ENCODE data around the gene AQP6.

Gene AQP6

DNA sequence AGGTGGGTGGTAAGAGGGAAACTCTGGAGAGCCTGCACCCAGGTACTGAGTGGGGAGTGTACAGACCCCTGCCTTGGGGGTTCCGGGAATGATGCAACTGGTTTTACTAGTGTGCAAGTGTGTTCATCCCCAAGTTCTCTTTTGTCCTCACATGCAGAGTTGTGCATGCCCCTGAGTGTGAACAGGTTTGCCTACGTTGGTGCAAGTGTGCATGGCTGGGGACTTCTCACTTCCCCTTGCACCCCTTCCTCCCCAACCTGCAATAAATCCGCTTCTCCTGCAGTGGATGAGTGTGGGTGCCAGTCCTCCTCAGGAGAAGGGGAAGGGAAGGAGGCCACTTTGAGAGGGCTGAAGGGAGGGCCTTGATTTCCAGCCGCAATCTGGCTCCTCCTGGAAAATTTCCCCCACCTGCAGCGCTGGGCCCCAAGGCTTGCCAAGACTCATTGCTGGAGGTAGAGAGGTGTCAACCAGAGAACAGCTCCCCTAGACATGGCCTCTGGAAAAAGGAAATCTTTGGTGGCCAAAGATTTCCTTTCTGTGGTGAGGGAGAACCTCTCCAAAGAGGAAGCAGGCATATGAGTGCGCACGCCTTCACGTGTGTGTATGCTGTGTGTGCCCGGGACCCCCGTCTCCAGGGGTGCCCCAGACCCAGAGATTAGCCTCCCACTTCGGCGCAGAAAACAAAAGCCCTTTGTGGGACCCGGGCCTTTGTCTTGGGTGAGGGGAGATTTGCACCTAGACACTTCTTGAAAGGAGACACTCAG, 16.7 kb upstream of the AQP6 start:
- no peak for DNase-seq (ENCODE audit: extremely low read depth in 1 of 2, low read depth in 1 of 2)

DNA sequence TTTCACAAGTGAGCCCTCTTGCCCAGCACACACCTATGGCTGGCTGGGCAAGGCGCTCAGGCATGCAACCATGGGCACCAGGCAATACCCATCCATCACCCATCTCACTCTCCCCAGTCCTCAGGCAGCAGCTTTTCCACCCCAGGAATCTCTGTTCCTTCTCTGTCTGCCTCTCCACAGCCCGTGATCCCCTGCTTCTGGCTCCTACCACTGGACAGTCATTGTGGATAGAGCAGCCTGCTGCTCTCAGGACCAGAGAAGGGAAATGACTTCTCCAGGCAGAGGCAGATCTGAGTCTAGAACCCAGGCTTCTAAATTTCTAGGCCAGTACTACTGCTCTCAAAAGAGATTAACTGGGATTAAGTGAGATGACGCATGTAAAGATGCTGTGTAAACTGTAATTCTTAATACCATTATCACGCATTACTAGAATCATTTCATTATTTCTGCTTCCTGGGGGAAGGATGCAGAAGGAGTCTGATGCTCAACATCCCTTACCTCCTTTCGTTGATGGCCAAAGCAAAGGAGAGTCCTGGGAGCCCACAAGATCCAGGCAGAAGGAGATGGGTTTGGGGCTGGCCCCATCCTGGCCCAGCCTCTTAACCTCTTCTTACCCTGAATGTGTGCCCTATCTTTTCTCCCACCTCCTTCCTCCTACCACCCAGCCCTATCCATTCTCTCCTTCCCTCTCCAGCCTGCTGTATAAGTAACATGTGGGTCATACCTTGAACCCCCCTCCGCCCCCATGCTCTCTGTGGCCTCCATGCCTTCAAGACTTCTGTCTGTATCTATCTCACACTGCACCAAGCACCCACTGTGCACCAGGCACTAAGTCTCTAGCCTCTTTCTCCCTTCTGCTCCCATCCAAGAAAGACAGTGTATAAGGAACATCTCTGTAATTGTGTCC, 15.8 kb upstream of the AQP6 start:
- DNase-seq (ENCODE audit: extremely low read depth in 1 of 2, low read depth in 1 of 2): no peak

DNA sequence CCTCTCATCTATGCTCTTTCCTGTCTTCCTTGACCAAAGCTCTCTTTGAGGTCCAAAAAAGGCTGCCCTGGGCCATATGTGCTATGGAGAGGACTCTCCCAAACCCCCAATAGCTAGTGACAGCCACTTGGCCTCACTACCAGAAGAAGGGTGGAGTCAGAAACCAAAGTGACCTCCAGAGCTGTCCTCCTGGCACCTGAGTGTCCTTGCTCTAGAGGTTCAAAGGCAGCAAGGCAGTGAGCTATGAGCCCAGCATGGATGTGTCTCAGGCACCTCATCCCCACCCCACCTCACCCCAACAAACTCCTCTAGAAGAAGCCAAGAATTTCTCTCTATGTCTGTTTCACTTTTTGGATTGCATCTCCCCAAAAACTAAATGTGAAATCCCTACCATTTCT, 15.2 kb upstream of the AQP6 start:
- no peak for DNase-seq (ENCODE audit: extremely low read depth in 1 of 2, low read depth in 1 of 2)

DNA sequence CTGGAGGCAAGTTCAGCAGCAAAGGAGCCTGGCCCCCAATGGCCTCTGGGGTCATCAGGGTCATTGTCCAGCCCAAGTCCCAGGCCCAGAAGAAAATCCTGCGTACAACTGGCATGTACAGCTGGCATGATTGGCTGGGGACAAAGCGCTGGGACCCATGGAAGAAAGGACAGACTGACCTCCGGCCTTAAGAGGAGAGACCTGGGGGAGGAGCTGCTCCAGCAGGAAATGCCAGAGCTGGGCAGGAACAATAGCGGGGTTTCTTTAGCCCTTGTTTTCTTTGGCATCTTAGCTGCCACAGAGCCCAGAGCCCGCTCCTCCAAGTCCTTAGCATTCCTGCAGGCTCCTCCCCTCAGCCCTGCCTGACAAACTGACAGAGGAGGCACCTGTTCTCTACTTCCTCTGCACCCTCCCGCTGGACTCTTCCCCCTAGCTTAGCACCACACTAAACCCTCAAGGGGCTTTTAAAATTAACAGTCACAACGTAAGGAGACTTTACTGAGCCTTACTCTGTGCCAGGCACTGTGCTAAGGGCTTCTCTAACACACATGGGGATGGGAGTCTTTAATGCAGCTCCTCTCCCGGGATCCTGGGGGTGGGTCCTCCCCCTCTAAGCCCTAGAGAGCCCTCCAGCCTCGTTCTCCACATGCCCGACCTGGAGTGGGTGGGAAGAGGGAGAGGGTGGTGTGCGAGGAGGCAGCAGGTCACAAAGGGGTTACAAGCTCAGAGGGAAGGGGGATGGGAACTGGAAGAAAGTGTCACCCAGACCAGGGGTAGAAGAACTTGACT, 12.9 kb upstream of the AQP6 start:
- no peak for DNase-seq (ENCODE audit: extremely low read depth in 1 of 2, low read depth in 1 of 2)

DNA sequence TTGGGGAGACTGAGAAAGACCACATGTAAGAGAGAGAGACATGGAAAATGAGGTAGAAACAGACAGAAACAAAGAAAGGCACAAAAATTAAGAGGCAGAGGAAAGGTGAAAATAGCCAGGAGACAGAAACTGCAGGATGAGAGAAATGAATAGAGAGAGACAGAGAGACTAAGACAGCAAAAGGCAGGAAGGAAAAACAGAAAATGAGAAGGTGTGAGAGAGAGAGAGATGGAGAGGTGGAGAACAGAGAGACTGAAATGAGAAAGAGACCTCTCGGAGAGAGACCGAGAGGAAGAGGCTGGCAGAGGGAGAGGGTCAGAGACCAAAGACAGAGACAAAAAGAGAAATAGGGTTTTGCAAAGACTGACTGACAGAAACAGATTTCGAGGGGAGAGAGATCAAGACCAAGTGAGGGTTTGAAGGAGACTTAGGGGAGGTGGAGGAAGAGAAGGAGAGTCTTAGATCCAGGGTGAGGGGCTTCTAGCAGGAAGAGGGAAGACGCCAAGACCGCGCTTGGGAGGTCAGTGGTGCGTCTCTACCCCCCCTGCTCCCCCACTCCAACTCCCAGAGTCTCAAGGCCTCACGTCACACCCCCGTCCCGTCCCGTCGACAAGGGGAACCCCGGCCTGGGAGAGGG, 12.2 kb upstream of the AQP6 start:
- no peak for DNase-seq (ENCODE audit: extremely low read depth in 1 of 2, low read depth in 1 of 2)

DNA sequence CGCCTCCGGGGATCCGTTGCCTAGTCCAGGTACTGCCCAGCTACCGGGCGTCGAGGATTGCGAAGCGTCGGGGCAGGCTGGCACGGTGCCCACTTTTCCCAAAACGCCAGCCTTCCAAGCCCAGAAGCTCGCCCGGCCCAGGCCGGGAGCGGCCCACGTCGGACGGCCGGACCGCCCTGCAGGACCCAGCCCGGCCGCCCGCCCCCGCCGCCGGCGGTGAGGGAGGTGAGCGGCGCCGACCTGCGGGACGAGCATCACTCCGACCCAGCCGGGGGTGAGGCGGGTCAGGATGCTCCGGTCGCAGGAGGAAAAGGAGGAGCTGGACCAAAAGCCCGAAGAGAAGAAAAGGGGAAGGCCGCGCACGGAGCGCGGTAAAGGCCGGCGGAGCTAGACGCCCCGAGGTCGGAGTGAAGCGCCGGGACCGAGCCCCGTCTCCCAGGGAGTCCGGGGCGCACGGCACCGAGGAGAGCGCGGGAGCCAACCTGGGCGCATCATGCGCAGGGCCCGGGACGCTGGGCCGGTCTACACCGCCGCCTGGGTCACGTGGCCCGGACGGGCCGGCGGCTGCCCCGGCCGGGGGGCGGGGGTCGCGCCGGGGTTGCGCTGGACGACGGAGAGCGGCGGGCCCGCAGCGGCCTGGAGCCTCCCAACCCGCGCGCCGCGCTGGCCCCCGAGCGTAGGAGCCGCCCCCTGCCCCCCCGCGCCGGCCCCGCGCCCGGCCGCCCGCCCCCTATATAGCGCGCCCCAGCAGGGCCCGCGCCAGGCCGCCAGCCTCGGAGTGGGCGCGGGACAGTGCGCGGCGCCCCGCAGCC, 11.4 kb upstream of the AQP6 start, which contains the start of gene AQP5:
TSS of gene AQP5 (plus strand) at position 762 of the 812 bp plus-strand sequence. CDS start 146 bp downstream, outside the sequence.
- DNase-seq (ENCODE audit: extremely low read depth in 1 of 2, low read depth in 1 of 2): no peak

DNA sequence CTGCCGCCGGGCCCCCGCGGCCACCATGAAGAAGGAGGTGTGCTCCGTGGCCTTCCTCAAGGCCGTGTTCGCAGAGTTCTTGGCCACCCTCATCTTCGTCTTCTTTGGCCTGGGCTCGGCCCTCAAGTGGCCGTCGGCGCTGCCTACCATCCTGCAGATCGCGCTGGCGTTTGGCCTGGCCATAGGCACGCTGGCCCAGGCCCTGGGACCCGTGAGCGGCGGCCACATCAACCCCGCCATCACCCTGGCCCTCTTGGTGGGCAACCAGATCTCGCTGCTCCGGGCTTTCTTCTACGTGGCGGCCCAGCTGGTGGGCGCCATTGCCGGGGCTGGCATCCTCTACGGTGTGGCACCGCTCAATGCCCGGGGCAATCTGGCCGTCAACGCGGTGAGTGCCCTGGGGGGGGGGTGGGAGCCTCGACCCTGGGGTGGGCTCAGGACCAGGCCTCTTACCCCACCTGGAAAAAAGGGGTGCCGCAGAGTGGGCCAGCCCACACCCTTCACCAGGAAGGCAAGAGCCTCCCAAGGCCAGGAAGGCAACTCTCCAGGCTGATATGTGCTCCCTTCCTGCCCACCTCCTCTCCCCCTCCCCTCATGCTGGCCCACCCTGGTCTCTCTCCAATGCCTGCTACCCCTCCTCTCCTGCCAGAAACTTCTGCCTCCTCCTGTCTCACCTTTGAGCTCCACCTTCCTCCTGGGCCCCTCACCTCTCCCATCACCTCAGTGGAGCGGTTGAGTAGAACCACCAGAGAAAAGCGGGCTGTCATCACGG, 10.6 kb upstream of the AQP6 start:
- no peak for DNase-seq (ENCODE audit: extremely low read depth in 1 of 2, low read depth in 1 of 2)

DNA sequence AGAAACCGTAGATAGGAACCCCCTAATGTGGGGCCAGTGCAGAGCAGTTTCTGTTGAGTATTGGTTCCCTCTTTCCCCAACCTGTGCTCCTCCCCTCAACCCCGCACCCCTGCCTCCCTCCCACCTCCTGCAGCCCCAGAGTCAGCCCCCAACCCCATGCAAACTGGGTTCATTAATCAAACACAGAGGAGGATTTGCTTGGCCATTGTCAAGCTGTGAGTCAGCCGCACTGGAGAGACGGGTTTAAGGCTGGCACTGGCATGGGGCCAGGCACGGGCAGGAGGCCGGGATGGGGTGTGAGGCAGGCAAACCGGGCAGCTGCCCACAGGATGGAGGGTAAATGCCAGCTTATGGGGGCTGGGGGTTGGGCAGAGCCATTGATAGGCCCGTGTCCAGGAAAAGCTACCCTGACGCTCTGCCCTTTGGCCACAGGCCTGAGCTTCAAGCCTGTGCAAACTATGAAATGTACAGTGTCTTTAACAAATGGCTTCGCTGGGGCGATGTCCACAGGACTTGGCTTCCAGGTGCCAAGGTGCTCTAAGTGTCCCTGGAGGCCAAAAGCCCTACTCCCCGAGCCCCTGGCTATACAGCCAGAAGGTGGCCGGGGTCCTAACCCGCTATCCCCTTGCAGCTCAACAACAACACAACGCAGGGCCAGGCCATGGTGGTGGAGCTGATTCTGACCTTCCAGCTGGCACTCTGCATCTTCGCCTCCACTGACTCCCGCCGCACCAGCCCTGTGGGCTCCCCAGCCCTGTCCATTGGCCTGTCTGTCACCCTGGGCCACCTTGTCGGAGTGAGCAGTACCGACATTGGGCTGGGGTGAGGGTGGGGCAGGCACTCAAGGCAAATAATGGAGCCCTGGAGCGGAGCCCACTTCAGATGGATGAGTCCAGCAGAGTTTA, 9.6 kb upstream of the AQP6 start:
- no peak for DNase-seq (ENCODE audit: extremely low read depth in 1 of 2, low read depth in 1 of 2)

DNA sequence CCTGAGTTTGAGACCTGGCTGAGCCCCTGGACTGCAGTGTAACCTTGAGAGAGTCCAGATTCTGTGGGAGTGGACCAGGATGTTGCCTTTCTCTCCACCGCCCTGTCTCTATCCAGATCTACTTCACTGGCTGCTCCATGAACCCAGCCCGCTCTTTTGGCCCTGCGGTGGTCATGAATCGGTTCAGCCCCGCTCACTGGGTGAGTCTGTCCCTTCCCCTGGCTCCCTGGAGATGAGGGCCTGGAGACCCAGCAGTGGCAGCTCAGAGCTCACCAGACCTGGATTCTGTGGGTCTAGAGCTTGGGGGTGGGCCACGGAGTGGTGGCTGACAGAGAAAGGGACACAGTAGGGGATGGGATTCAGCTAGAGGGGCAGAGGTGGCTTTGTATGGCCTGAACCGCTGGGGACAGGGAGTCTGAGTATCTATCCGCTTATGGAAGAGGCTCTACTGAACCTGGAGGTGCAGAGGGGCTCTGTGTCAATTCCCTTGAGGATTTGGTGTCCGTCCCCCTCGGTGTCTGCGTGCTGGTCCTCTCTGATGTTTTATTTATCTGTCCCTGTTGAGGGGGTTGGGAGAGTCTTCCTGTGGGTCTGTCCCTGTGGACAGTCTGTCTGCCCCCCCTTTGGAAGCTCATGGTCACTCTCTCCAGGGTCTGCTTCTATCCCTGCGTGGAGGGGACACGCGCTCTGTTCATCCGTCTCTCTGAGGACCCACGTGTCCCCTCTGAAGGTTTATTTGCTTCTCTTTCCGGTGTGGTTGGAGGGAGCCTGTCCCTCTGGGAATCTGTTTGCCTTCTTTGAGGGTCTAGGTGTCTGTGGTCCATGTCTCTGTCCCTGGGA, 8.6 kb upstream of the AQP6 start:
- DNase-seq (ENCODE audit: extremely low read depth in 1 of 2, low read depth in 1 of 2): no peak

DNA sequence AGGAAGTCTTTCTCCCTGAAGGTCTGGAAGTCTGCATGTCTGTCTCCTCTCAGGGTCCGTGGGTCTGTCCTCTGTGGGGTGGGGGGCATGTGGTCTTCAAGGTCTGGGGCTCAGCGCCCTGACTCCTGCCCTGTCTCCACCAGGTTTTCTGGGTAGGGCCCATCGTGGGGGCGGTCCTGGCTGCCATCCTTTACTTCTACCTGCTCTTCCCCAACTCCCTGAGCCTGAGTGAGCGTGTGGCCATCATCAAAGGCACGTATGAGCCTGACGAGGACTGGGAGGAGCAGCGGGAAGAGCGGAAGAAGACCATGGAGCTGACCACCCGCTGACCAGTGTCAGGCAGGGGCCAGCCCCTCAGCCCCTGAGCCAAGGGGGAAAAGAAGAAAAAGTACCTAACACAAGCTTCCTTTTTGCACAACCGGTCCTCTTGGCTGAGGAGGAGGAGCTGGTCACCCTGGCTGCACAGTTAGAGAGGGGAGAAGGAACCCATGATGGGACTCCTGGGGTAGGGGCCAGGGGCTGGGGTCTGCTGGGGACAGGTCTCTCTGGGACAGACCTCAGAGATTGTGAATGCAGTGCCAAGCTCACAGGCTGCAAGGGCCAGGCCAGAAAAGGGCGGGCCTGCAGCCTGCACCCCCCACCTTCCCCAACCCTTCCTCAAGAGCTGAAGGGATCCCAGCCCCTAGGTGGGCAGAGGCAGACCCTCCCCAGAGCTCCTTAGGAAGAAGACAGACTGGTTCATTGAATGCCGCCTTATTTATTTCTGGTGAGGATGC, 7.7 kb upstream of the AQP6 start:
- DNase-seq (ENCODE audit: extremely low read depth in 1 of 2, low read depth in 1 of 2): no peak

DNA sequence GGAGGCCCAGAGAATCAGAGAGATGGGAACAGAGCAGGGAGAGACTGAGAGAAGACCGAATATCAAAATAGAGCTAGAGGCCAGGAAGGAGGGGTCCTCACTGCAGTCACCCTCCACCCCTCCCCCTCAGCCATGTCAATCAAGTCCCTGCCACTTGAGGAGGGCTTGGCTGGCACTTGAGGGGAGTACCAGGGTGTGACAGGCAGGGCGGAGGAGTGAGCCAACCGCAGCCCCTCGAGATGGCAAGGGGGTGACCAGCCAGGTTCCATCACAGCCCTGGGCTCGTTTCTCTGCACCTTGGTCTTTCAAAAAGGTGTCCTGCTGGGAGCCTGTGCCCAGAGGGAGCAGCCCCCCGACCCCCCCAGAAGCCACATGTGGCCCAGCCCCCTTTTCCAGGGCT, 6.9 kb upstream of the AQP6 start:
- DNase-seq (ENCODE audit: extremely low read depth in 1 of 2, low read depth in 1 of 2): no peak

DNA sequence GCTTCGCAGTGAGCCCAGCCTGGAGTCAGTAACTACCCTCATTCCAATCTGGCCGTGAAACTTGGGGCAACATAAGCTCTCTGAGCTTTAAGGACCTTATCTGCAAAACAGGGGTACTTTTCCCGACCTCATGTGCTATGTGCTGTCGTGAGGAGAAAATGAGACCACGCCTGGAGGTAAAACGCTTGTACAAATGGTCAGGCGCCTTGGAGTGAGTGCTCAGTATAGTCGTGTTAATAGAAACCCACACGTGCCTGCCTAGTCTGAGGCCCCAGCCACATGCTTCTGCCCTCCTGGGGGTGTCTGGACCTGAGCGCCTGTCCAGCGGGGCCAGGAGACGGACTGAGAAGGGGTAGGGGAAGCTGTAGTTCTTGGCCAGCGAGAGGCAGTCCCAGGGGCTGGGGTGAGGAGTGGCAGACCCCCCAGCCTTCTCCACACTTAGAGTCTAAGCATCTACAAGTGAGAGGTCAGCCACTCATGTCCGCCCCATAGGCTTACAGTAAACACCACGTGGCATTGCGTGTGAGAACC, 6.2 kb upstream of the AQP6 start:
- no peak for DNase-seq (ENCODE audit: extremely low read depth in 1 of 2, low read depth in 1 of 2)

DNA sequence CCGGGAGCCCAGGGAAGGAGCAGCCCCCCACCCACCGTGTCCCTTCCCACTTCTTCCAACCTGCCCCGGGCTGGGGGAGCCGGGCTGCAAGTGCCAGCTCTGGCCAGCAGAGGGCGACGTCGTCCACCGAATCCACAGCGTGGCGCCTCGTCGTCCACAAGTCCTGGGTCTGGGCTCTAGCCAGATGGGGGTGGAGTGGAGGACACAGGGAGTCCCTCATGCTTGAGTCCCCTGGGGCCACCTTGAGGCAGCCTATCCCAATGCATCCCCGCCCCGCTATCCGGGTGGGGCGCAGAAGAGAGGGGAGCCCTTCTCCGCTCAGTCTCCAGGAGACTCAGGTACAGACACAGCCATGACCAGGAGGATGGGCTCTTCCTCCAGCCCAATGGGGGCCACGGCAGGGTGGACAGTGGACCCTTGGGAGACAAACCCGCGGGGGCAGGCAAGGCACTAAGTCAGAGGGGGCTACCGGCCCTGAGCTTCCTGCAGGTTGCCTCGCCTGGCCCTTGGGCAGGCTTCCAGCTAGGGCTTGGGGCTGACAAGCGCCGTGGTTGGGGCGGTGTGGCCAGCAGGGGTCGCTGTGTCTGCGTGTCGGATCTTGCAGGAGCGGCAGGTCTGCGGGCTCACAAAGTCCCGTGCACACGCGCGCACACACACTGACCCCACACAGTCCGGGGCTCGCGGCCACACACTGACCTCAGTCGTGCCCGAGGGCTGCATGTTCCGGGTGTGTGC, 5.5 kb upstream of the AQP6 start:
- peak; percentile 73 to 81 for DNase-seq (ENCODE audit: extremely low read depth in 1 of 2, low read depth in 1 of 2)

DNA sequence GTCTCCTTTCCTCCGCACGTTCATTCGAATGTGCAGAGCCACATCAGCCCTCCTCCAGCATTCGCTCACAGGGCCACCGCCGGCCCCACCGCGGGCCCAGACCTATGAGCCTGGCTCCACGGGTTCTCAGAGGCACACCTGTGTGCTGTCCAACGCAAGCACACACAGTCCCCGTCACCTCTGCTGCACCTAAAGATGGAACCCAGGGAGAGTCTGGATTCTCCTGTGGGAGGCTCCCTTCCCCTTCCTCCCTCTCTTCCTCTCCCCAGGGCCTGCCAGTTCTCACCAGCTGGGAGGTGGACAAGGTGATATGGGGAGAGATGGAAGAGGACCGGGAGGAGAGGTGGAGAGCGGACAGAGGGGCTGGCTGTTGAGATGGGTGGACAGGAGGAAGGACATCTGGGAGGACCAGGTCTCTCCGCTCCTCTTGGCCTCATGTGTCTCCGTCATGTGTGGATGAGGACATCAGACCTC, 4.9 kb upstream of the AQP6 start:
- no peak for DNase-seq (ENCODE audit: extremely low read depth in 1 of 2, low read depth in 1 of 2)

DNA sequence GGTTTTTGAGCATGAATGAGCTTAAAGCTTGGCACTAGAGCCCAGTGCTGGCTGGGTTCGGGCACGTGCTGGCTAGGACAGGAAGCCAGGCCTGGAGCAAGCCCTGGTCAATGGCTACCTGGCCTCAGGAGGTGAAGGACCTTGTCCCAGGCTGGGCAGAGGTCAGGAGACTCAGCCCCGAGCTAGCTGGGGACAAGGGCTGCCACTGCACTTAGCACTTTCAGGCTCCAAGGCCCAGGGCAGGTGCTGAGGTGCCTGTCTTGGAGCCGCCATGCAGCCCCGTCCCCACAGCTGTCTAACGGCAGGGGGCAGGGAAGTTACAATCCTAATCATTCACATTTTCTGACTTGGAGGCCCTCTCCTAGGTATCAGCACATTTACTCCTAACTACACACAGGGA, 4.3 kb upstream of the AQP6 start:
- DNase-seq (ENCODE audit: extremely low read depth in 1 of 2, low read depth in 1 of 2): no peak
